ENCODE results near the gene KRTAP3-3. TPM values are rescaled to one million over a fixed set of nuclear protein-coding genes. Genes with fewer than 3 reads are reported as not detected.

Gene KRTAP3-3
- total RNA-seq, 1 experiment from 2014 or later, result not detected

- H2AFZ ChIP-seq (ENCODE audit: low read length), result no peak overlapping the region
- no peak overlapping the region for H2AK5ac ChIP-seq (ENCODE audit: insufficient read length, low read length)
- H2BK5ac ChIP-seq (ENCODE audit: insufficient read length, low read length), result no peak overlapping the region
- no peak overlapping the region for H2BK20ac ChIP-seq (ENCODE audit: low read depth, low read length, poor library complexity, severe bottlenecking)
- H3K9ac ChIP-seq (ENCODE audit: extremely low read depth, insufficient read length, low read length), result no peak overlapping the region
- TF ChIP-seq CTCF (conservative IDR thresholded peaks at IDR 0.05), result no peak
- H2BK120ac ChIP-seq (ENCODE audit: low read depth, low read length, poor library complexity, severe bottlenecking), result no peak overlapping the region
- no peaks in the 10 kb centered on the region for H3K23me2 ChIP-seq (ENCODE audit: insufficient read length, low read depth, low read length, poor library complexity, severe bottlenecking)
- no peak overlapping the region for H3K14ac ChIP-seq (ENCODE audit: insufficient read depth, low read length)
- no CpG with 5 or more reads among the region's 5 CpGs for WGBS (ENCODE audit: extremely low coverage, insufficient read length, low lambda C conversion rate)
- Mint-ChIP-seq H3K27me3 (ENCODE audit: low read depth) (peaks cover 3% of the 10 kb centered on the region), H3K27ac (no peak overlapping the region), H3K9me3 (no peaks in the 10 kb centered on the region), H3K4me1 (peaks cover 11 to 14% of the 10 kb centered on the region in 2 experiments), H3K36me3 (ENCODE audit: insufficient read depth in 1 of 3, low read depth in 3 of 3) (no peaks in the 10 kb centered on the region), H3K4me3 (no peak overlapping the region)
- H3K18ac ChIP-seq (ENCODE audit: insufficient read length, low read depth, low read length), result no peak overlapping the region
- no peak overlapping the region for H4K91ac ChIP-seq (ENCODE audit: insufficient read length, low read depth, low read length)
- no peak overlapping the region for H4K8ac ChIP-seq (replicated peaks; ENCODE audit: insufficient read length, low read depth, low read length)
- H2BK15ac ChIP-seq (ENCODE audit: low read depth, low read length), result no peak overlapping the region
- no peaks in the 10 kb centered on the region; the same call in 1 of the 2 replicates for H3K4me1 ChIP-seq (ENCODE audit: insufficient read depth, low read length)
- DNase-seq, result no peak
- no peaks in the 10 kb centered on the region for H3K9me3 ChIP-seq (ENCODE audit: control insufficient read depth, low read depth, low read length)
- H3K56ac ChIP-seq (ENCODE audit: insufficient read length, low read depth, low read length), result no peak overlapping the region
- no peak overlapping the region for H3T11ph ChIP-seq (ENCODE audit: low read length)
- no peak overlapping the region for H3K27ac ChIP-seq (ENCODE audit: insufficient read length, low read depth, low read length)
- H3K27me3 ChIP-seq (ENCODE audit: insufficient read depth, low read length), result no peaks in the 10 kb centered on the region
- H3K4me2 ChIP-seq (ENCODE audit: insufficient read depth, insufficient read length, low read length), result no peak overlapping the region
- H2BK12ac ChIP-seq (ENCODE audit: insufficient read length, low read depth, low read length), result no peak overlapping the region
- H3K23ac ChIP-seq (ENCODE audit: insufficient read length, low read depth, low read length), result no peak overlapping the region
- H4K20me1 ChIP-seq (ENCODE audit: control insufficient read depth, insufficient read depth, insufficient read length), result no peaks in the 10 kb centered on the region
- H4K5ac ChIP-seq (ENCODE audit: insufficient read length, low read depth, low read length), result no peak overlapping the region
- H3K4ac ChIP-seq (ENCODE audit: low read depth, low read length), result no peak overlapping the region
- H3K79me1 ChIP-seq (ENCODE audit: insufficient read depth, low read depth, low read length, poor library complexity, severe bottlenecking), result no peaks in the 10 kb centered on the region
- H3K79me2 ChIP-seq (ENCODE audit: insufficient read depth, low read length), result no peaks in the 10 kb centered on the region
Observed at GRCh38 chr17:40981115-40981514, 12.8 kb downstream of the KRTAP3-3 start.

Measured in H9 (cell line).